Measurements from ENCODE around the gene SMIM14.
"Not testable (repeated sequence)": the region's sequence is repeated elsewhere in the genome, so short reads cannot be mapped to it uniquely, and the experiment has no call there.

Gene SMIM14

DNA sequence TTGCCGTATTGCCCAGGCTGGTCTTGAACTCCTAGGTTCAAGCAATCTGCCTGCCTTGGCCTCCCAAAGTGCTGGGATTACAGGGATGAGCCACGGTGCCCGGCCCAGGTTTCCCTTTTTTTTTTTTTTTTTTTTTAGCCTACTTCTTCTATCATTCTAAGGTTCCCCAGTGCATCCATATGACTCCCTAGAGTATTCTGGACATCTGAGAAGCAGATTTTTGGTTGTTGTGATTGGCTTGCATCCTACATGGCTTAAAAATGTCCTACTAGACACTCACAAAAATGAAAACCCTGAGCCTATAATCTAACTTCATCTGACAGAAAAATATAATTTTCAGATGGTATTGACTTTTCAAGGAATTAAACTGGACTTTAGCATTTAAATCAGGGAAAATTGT is 41.7 kb downstream of the SMIM14 start:
- peak; percentile 24 for DNase-seq (ENCODE audit: low read depth)

DNA sequence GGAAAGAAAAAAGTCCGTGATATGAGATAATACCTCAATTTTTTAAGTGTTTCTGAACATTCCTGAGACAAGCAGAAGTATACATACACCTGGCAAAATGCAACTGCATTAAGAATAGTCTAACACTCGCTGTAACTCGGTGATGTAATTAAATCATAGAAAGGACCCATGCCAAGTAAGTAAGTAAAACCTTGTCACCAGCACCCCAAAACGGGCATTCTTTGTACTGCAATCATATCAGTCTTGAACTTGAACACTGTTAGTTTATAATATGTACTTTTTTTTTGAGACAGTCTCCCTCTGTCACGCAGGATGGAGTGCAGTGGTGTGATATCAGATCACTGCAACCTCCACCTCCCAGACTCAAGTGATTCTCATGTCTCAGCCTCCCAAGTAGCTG is 47.4 kb downstream of the SMIM14 start:
- DNase-seq (ENCODE audit: low read depth) = no peak

DNA sequence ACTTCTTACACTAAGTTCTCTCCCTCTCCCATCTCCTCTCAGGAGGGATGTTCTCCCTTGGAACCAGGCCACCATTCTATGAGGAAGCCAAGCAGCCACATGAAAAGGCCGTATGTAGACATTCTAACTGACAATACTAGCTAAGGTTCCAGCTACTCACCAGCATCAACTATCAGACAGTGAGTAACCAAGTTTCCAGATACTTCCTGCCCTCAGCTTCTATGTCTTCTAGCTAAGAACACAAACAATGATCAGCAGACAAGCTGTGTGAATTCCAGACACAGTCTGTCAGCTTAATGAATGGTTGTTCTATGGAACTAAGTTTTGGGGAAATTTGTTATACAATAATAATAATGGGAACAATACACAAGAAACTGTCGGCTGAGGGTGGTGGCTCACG is 50.8 kb downstream of the SMIM14 start:
- DNase-seq (ENCODE audit: low read depth) = peak; percentile 4

DNA sequence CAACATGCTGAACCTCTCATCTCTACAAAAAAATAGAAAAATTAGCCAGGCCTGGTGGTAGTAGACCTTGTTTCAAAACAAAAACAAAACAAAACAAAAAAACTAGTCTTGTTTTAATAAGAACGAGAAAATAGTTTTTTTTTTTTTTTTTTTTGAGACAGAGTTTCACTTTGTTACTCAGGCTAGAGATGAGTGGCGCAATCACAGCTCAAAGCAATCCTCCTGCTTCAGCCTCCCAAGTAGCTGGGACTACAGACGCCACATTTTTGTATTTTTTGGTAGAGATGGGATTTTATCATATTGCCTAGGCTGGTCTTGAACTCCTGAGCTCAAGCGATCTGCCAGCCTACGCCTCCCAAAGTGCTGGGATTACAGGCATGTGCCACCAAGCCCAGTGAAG is 63.7 kb downstream of the SMIM14 start:
- no peak for DNase-seq (ENCODE audit: low read depth)

DNA sequence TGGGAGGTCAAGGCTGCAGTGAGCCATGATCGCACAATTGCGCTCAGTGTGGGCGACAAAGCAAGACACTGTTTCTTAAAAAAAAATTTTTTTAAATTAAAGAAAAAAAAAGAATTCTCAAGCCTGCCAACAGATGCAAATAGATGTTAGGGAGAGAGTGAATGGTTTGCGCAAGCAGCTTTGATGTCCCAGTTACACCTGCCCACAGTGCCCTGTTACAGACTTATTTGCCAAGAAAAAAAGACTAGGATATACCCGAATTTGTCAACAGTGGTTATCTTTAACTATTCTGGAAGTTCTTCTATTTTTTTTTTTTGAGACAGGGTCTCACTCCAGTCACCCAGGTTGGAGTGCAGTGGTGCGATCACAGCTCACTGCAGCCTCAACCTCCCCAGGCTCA is 67.2 kb downstream of the SMIM14 start:
- DNase-seq (ENCODE audit: low read depth) = no peak

DNA sequence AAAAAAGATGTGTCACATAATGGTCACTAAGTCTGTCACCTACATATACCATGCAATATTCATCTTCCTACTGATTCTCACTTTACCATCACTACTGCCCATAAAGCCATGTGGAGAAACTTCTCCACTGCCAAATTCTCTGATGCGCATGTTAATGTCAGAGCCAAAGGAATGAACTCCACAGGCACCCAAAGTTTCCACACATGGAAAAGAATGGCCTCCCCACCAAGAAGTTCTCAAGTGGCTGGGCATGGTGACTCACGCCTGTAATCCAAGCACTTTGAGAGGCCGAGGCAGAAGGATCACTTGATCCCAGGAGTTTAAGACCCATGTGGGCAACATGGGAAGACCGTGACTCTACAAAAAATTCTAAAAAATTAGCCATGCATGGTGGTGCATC is 67.6 kb downstream of the SMIM14 start:
- DNase-seq (ENCODE audit: low read depth) = peak; percentile 30

DNA sequence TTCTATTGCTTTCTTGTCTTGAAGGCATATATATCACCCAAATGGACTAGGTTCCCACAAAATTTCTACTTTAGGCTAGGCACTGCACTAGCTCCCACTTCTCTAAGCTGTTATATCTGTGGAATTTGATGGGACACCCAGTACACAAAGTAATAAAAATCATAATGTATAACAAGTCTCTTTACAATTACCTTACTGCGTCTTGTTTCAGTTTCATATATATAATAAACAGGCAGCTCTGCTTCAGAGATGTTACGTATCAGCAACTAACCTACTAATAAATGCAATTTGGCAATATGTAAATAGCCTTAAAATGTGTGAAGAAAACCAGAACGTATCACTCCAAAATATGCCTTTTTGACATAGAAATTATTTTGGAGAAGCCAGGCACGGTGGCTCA is 69.5 kb downstream of the SMIM14 start:
- no peak for DNase-seq (ENCODE audit: low read depth)

DNA sequence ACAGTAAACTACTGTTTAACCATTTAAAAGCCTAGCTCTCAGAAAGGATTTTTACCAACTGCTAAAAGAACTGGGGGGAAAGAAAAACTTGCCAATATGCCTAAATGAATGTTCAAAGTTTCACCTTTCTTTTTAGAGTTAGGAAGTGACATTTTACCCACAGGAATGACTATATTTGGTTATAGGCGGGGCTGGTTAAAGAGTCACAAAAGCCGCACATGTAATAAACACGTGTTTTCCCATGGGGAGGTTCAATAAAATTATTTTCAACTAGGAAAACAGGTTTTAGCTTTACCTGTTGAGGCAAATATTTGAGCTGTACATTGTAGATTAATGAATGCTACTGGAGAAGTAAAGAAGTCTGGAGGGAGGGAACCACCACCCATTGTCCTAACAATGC is 69.9 kb downstream of the SMIM14 start:
- no peak for DNase-seq (ENCODE audit: low read depth)

DNA sequence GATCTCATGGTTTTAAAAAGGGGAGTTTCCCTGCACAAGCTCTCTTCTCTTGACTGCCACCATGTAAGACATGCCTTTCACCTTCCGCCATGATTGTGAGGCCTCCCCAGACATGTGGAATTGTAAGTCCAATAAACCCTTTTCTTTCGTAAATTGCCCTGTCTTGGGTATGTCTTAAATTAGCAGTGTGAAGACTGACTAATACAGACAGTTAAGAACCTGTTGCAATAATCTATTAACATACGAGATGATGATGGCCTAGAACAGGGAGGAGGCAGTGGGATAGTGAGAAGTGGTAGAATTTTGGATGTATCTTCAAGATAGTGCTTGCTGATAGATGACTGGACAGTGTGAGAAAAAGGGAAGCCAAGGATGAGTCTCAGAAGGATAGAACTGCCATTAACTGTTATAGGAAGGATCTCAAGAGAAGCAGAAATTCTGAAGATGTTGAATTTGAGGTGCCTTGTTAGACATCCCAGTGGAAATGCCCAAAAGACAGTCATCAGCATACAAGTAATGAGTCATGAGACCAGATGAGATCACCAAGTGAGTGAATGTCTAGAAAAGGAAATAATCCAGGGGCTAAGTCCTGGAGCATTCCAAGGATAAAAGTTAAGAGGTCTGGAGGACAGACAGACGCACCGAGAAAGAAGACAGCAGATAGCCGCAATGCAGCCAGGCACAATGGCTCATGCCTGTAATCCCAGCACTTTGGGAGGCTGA is 72.6 kb downstream of the SMIM14 start:
- DNase-seq (ENCODE audit: low read depth) = peak; percentile 31

DNA sequence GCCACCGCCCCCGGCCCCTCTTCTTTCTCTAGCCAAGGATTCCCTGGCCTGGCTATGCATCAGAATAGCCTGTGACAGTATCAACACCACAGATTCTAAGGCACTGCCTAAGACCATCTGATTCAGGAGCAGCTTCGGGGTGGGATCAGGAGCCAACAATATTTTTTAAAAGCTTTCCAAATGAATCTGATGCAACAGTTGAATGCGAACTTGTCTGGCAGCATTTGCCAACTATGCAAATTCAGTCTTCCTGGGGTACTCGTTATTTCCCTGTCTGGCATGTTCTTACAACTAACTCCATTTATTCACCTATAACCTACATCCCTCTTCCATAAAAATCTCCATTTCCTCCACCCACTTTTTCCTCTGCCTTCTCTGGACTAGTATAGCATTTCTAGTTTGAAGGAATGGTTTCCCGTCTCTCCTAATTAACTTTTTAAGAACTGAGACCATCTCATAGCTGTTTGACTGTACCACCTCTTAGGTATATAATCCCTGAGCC is 75.3 kb downstream of the SMIM14 start:
- no peak for DNase-seq (ENCODE audit: low read depth)

DNA sequence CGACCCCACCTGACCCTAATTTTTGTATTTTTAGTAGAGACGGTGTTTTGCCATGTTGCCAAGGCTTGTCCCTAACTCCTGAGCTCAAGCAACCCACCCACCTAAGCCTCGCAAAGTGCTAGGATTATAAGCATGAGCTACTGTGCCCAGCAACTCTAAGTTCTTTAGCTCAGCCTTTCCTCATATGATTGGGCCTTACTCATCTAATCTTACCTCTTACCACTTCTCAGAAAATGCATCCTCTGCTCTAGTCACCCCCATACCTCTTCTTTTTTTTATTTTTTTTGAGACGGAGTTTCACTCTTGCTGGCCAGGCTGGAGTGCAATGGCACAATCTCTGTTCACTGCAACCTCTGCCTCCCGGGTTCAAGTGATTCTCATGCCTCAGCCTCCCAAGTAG is 75.9 kb downstream of the SMIM14 start:
- no peak for DNase-seq (ENCODE audit: low read depth)

DNA sequence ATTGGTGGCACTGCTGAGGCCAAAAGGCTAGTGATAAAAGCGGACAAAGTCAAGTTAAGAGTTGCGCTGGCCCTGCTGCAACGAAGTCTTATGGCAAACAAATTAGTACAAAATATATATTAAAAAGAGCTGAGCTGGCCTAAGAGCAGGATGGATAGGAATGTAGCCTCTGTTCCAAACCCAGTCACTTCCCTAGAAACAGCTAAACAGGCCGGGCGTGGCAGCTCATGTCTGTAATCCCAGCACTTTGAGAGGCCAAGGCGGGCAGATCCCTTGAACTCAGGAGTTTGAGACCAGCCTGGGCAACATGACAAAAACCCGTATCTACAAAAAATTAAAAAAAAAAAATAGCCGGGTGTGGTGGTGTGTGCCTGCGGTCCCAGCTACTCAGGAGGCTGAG is 79.0 kb downstream of the SMIM14 start:
- no peak for DNase-seq (ENCODE audit: low read depth)

DNA sequence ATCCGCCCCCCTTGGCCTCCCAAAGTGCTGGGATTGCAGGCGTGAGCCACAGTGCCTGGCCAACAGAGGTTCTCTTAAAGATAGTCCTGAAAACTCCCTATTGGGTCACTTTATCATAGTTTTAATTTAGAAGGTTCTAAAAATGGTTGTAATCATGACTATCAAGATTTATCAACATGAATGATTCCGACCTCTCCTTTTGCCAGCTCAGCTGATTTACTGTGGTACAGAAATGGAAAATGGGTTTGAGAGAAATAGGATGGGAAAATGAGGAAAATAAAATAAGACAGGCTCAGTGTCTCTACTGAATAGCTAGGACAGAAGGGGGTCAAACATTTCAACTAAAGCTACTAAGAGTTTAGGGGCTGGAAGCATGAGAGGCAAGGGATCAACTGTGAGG is 83.2 kb downstream of the SMIM14 start:
- no peak for DNase-seq (ENCODE audit: low read depth)

DNA sequence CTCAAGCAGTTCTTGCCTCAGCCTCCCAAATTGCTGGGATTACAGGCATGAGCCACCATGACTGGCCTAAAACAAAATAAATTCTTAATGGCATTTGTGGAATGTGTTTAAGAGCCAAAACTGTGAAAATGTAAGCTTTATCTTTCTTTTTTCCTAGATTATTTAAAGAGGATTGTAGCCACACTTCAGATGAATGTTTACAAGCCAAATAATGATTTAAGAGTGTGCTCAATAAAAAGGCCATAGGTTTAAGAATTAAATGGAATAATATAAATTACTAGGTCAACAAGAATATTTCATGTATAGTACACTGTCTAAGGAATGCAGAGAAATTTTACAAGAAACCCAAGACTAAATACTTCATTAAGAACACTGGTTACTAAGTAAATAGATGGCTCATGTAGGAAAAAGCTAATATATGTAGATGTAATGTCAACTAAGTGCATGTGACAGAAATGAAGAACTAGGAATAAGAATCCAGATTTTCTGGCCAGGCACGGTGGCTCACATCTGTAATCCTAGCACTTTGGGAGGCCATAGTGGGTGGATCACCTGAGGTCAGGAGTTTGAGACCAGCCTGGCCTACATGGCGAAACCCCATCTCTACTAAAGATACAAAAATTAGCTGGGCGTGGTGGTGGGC is 90.1 kb downstream of the SMIM14 start:
- peak; percentile 32 for DNase-seq (ENCODE audit: low read depth)

DNA sequence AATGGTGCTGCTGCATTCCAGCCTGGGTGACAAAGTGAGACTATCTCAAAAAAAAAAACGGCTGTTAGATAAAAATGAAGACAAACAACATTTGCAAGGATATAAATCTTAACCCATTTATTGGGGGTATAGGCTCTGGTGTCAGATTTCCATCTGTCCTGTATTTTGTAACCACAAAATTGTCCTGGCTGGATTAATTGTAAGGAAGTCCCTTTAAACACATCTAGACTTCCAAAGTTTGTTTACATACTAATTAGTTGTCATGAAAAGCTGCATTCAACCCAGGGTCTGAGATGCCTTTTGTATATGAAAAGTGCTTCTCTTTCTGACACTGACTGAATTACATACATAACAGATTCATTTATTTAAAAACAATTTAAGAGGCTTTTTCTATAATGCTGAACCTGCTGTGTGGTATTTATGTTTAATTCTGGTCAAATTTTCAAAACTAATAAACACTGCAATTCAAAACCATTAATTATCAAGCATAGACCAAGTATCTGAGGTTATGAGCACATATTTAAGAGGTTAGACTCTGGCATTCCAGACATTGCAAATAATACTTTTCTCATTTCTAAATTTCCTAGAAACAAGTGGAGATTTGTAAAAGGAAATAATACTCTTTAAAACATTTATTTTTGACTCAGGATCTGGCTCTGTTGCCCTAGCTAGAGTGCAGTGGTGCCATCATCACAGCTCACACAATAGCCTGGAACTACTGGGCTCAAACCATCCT is 93.9 kb downstream of the SMIM14 start:
- DNase-seq (ENCODE audit: low read depth) = no peak

DNA sequence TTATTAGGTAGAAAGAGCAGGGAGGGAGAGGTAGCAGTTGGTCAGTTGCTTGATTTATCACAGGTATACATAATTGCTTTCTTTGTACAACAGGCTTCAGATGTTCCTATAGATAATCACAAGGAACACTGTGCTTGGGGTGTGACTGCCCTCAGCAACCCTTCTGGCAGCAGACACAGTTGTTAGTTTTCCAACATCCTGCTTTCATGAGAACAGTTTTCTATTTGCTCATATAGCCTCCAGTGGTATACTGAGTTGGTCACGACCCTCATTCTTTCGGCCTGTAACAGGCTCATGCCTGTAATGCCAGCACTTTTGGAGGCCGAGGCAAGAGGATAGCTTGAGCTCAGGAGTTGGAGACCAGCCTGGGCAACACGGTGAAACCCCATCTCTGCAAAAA is 94.6 kb downstream of the SMIM14 start:
- not testable (repeated sequence) for DNase-seq (ENCODE audit: low read depth)

DNA sequence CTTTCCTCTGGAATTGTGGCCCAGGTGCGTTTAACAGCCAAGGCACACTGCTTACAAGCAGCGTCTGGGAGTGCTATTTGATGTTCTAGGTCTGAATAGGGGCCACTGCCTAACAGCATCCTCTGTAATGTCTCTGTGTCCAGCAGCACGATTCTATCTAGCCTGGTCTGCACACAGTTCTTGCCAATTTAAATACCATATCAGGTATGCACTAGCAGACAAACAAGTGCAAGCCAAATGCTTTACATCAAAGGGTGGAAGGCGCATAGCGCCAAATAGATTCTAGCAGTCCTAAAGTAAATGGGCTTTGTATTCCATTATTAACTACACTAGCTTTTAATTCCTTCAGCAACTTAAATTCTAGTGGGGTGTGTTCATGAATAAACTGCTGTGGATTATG is 95.6 kb downstream of the SMIM14 start:
- DNase-seq (ENCODE audit: low read depth) = no peak

DNA sequence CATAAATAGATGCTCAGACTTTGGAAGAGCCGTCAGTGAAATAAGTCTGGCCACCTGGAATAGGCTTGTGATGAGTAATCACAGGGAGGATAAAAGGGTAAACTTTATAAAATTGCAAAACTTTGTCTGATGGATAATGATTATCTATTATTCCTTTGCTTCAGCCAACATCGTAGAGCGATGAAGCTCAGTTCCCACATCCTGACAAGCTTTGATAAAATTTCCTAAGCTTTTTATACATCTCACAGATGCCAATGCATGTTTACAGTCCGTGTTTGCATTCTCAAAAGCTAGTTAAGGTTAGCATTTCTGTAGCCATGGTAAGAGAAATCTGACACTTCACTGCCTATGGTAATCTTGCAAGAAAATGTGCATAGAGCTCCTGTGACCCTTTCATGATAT is 96.1 kb downstream of the SMIM14 start:
- no peak for DNase-seq (ENCODE audit: low read depth)

DNA sequence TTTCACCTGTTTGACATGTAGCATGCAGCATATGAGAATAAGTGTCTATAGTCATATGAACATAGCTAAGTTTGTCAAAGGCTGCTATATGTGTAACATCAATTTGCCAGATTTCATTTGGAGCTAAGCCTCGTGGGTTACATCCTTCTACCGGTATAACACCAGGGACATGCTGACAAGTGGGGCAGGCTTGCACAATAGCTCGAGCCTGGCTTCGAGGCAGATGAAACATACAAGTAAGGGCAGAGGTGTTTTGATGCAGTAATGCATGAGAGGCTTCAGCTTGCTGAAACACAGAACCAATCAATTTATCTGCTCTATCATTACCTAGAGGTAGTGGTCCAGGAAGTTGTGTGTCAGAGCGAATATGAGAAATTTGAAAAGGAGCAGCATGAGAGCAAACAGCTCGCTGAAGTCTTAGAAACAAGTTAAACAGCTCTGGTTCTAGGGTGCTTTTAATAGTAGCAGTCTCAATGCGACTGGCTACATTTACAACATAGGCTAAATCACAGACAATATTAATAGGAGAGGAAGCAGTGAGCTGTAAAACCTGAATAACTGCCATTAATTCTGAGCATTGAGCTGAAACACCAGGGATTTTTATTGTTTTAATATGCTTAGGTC is 96.6 kb downstream of the SMIM14 start:
- DNase-seq (ENCODE audit: low read depth) = no peak

DNA sequence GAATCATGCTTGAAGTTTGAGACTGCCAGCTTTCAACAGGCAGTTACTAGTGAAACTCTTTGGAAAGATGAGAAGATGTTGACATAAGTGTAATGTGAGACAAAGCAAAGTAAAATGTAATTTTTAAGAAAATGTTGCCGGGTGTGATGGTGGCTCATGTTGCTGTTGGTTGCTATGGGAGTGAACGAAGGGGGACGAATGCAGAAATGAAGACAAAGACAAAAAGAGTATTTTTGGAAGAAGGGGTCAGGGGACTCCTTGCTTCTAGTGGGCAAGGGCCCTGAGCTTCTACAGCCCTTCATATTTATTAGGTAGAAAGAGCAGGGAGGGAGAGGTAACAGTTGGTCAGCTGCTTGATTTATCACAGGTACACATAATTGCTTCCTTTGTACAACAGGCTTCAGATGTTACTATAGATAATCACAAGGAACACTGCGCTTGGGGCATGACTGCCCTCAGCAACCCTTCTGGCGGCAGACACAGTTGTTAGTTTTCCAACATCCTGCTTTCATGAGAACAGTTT is 99.5 kb downstream of the SMIM14 start:
- peak; percentile 78 for DNase-seq (ENCODE audit: low read depth)

DNA sequence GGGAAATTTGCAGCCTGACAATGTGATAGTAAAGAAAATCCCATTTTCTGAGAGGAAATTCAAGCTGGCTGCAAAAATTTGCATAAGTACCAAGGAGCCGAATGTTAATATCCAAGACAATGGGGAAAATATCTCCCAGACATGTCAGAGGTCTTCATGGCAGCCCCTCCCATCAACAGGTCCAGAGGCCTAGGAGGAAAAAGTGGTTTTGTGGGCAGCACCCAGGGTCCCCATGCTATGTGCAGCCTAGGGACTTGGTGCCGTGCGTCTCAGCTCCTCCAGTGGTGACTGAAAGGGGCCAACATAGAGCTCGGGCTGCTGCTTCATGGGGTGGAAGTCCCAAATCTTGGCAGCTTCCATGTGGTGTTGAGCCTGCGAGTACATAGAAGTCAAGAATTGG is 105.1 kb downstream of the SMIM14 start:
- DNase-seq (ENCODE audit: low read depth) = no peak

DNA sequence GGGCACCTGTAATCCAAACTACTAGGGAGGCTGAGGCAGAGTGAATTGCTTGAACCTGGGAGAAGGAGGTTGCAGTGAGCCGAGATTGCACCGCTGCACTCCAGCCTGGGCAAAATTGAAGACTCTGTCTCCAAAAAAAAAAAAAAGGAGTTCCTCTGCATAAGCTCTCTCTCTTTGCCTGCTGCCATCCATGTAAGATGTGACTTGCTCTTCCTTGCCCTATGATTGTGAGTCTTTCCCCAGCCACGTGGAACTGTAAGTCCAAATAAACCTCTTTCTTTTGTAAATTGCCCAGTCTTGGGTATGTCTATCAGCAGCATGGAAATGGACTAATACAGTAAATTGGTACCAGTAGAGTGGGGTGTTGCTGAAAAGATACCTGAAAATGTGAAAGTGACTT is 106.4 kb downstream of the SMIM14 start:
- not testable (repeated sequence) for DNase-seq (ENCODE audit: low read depth)

Data from fibroblast of gingiva (primary cell).